ENCODE measurements around the gene FCGR3A. TPM values are rescaled to one million over a fixed set of nuclear protein-coding genes. Genes with fewer than 3 reads are reported as not detected.
"Not testable (repeated sequence)": the region's sequence is repeated elsewhere in the genome, so short reads cannot be mapped to it uniquely, and the experiment has no call there.

FCGR3A gene
- total and polyA plus RNA-seq, 2 of the 4 experiments (the other 2 are of a cell fraction) = not detected

- H3K9me3 ChIP-seq (ENCODE audit: control insufficient read depth, insufficient read depth, low read length); POLR2A ChIA-PET (ENCODE audit: unreplicated experiment); BruUV-seq (replicated peaks); H2BK20ac ChIP-seq (ENCODE audit: low read depth, low read length); H3K79me1 ChIP-seq (ENCODE audit: low read depth in 1 of 2, low read length in 2 of 2); H2AFZ ChIP-seq (replicated peaks; ENCODE audit: low read length, poor library complexity); H4K5ac ChIP-seq (ENCODE audit: low read depth, low read length); H3K9ac ChIP-seq (ENCODE audit: low read depth, low read length); H2BK5ac ChIP-seq (ENCODE audit: low read depth, low read length, poor library complexity, severe bottlenecking); H2BK120ac ChIP-seq (ENCODE audit: low read depth, low read length); H3K36me3 ChIP-seq (ENCODE audit: control insufficient read depth, insufficient read depth, low read length); dilution Hi-C loops (cut with HindIII; ENCODE audit: low sequenced_read_pairs, unreplicated experiment); H3K56ac ChIP-seq (ENCODE audit: extremely low read depth, insufficient read depth, low read length); intact Hi-C loops (cut with micrococcal nuclease); H3K4ac ChIP-seq (ENCODE audit: low read depth, low read length); H2AK9ac ChIP-seq (replicated peaks; ENCODE audit: low read depth, low read length, poor library complexity); H3K18ac ChIP-seq (ENCODE audit: low read depth, low read length); H4K8ac ChIP-seq (ENCODE audit: low read depth in 2 of 2, low read length in 2 of 2); H4K20me1 ChIP-seq (ENCODE audit: insufficient read depth, low read length); CTCF ChIA-PET; H3K27me3 ChIP-seq (ENCODE audit: control insufficient read depth, insufficient read depth, low read length); DNase-seq; H2AK5ac ChIP-seq (ENCODE audit: low read depth, low read length); H3K14ac ChIP-seq (replicated peaks; ENCODE audit: low read depth, low read length); H3K4me3 ChIP-seq (ENCODE audit: insufficient read depth, low read depth, low read length); H3K4me2 ChIP-seq (ENCODE audit: low read depth, low read length); ATAC-seq (ENCODE audit: low read depth); H4K91ac ChIP-seq (ENCODE audit: insufficient read depth, low read depth, low read length); H3K27ac ChIP-seq (ENCODE audit: insufficient read depth, low read length); H3K23ac ChIP-seq (ENCODE audit: low read depth, low read length); H2BK15ac ChIP-seq (ENCODE audit: low read depth, low read length); H3K4me1 ChIP-seq (ENCODE audit: control insufficient read depth, insufficient read depth, low read length); H3K9me1 ChIP-seq (ENCODE audit: insufficient read depth, low read length): not testable (repeated sequence)
- in situ Hi-C loops (cut with MboI; ENCODE audit: low sequenced_read_pairs) = loop anchor here (10.0 kb wide), 1 partner anchor 187 kb away; no protein-coding TSS in a partner anchor
- WGBS, 2 experiments (ENCODE audit: extremely low coverage in 2 of 2, insufficient read length in 1 of 2) = no CpG with 5 or more reads among the region's 8 CpGs
Observed at GRCh38 chr1:161547995-161548741, 1.4 kb downstream of the FCGR3A start.

- H3K56ac ChIP-seq (ENCODE audit: extremely low read depth, insufficient read depth, low read length); POLR2A ChIA-PET (ENCODE audit: unreplicated experiment); DNase-seq; H2BK15ac ChIP-seq (ENCODE audit: low read depth, low read length); H3K9me3 ChIP-seq (ENCODE audit: control insufficient read depth, insufficient read depth, low read length); ATAC-seq (ENCODE audit: low read depth); H2BK120ac ChIP-seq (ENCODE audit: low read depth, low read length); H2AFZ ChIP-seq (replicated peaks; ENCODE audit: low read length, poor library complexity); dilution Hi-C loops (cut with HindIII; ENCODE audit: low sequenced_read_pairs, unreplicated experiment); H3K18ac ChIP-seq (ENCODE audit: low read depth, low read length); H4K5ac ChIP-seq (ENCODE audit: low read depth, low read length); CTCF ChIA-PET; H3K14ac ChIP-seq (replicated peaks; ENCODE audit: low read depth, low read length); H3K27me3 ChIP-seq (ENCODE audit: control insufficient read depth, insufficient read depth, low read length); H3K23ac ChIP-seq (ENCODE audit: low read depth, low read length); BruUV-seq (replicated peaks); H3K4me1 ChIP-seq (ENCODE audit: control insufficient read depth, insufficient read depth, low read length); H2BK20ac ChIP-seq (ENCODE audit: low read depth, low read length); H3K79me1 ChIP-seq (ENCODE audit: low read depth in 1 of 2, low read length in 2 of 2); H4K91ac ChIP-seq (ENCODE audit: insufficient read depth, low read depth, low read length); H3K9me1 ChIP-seq (ENCODE audit: insufficient read depth, low read length); H2AK9ac ChIP-seq (replicated peaks; ENCODE audit: low read depth, low read length, poor library complexity); H4K8ac ChIP-seq (ENCODE audit: low read depth in 2 of 2, low read length in 2 of 2); H2BK5ac ChIP-seq (ENCODE audit: low read depth, low read length, poor library complexity, severe bottlenecking); H3K27ac ChIP-seq (ENCODE audit: insufficient read depth, low read length); intact Hi-C loops (cut with micrococcal nuclease); H3K4ac ChIP-seq (ENCODE audit: low read depth, low read length); H4K20me1 ChIP-seq (ENCODE audit: insufficient read depth, low read length); H3K36me3 ChIP-seq (ENCODE audit: control insufficient read depth, insufficient read depth, low read length); H3K4me2 ChIP-seq (ENCODE audit: low read depth, low read length); H3K4me3 ChIP-seq (ENCODE audit: insufficient read depth, low read depth, low read length); H3K9ac ChIP-seq (ENCODE audit: low read depth, low read length); H2AK5ac ChIP-seq (ENCODE audit: low read depth, low read length): not testable (repeated sequence)
- in situ Hi-C loops (cut with MboI; ENCODE audit: low sequenced_read_pairs) = loop anchor here (10.0 kb wide), 1 partner anchor 190 kb away; no protein-coding TSS in a partner anchor
- WGBS, 2 experiments (ENCODE audit: extremely low coverage in 2 of 2, insufficient read length in 1 of 2) = 51% methylated on average over 5 of the region's 11 CpGs; no CpG with 5 or more reads in 1 of the 2 experiments
Observed at GRCh38 chr1:161545005-161545731, 4.5 kb downstream of the FCGR3A start.

Data from IMR-90 (cell line).